Measurements from ENCODE around the gene PPID. TPM values are rescaled to one million over a fixed set of nuclear protein-coding genes. Genes with fewer than 3 reads are reported as not detected.

The PPID gene
- total RNA-seq, 1 experiment from 2014 or later, result 43.3 TPM

DNA sequence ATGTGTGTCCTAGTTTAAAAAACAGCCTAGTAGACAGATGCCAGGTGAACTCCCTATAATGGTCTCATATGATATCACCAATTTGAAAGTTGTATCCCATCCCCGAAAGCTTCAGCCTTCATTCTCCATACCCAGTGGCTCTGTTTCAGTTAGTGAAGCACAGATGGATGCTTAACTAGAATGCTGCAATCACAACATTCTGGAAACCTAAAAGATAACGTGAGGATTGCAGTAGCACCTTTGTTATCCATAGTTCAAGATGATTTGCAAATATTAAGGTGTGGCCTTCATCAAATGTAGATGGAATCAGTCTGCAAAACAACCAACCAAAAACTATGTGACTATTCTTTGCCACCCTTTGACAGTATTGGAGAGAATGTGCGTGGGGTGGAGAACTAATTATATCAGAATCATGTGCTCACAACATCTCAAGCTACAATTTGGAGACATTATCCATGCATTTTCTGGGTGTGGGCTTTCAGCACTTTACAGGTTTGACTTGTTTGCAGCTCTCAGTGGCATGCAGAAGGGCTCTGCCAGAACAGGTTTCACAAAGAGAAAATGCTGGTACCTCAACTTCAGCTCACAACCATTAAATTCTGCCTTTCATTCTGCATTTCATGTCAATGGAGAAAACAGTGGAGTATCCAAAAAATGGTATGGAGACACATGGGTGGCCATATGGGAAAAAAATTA, 18.3 kb upstream of the PPID start:
- ATAC-seq, result no peak
- no TSS peak for BruUV-seq (replicated peaks)

DNA sequence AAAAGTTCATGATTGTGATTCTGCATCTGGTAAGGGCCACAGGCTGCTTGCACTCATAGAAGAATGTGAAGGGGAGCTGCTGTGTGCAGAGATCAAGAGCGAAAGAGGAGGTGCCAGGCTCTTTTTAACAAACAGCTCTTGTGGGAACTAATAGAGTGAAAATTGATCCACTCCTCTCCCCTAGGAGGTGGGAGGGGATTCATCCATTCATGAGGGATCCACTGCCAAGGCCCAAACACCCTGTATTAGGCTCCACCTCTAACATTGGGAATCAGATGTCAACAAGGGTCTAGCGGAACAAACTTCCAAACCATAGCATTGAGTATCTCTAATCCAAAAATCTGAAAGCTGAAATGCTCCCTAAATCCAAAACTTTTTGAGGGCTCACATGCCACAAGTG, 16.4 kb upstream of the PPID start:
- no peak for DNase-seq
- Histone ChIP-seq H3K9me3 (ENCODE audit: low read length) (no peaks in the 10 kb centered on the region), H3K4me1 (ENCODE audit: insufficient read depth, low read length) (no peaks in the 10 kb centered on the region), H3K36me3 (ENCODE audit: low read depth, low read length) (no peaks in the 10 kb centered on the region), H2AFZ (ENCODE audit: low read length) (no peak overlapping the region), H4K20me1 (ENCODE audit: low read length) (no peaks in the 10 kb centered on the region), H3K79me2 (ENCODE audit: low read length) (no peaks in the 10 kb centered on the region), H3F3A (ENCODE audit: low read length, unreplicated experiment) (no peaks in the 10 kb centered on the region), H3K27ac (ENCODE audit: low read length) (no peak overlapping the region), H3K4me3 (ENCODE audit: low read length) (no peak overlapping the region), H3K27me3 (ENCODE audit: low read length) (no peaks in the 10 kb centered on the region), H3K9ac (ENCODE audit: low read length) (no peak overlapping the region), H3K9me2 (replicated peaks; ENCODE audit: low read length) (no peaks in the 10 kb centered on the region), H3K4me2 (ENCODE audit: low read length) (no peak overlapping the region)
- intact Hi-C loops (cut with micrococcal nuclease), result loop anchor here (10.0 kb wide), 1 partner anchor 715 kb away; no protein-coding TSS in a partner anchor
- BruUV-seq (replicated peaks), result no TSS peak
- no peak for ATAC-seq
- TF ChIP-seq EZH2phosphoT487 (IDR thresholded peaks at IDR 0.05; ENCODE audit: borderline replicate concordance, low read length), result no peak
- TF ChIP-seq EZH2 (IDR thresholded peaks at IDR 0.05; ENCODE audit: low read length, unreplicated experiment), result no peak
- TF ChIP-seq, protein P1, sequence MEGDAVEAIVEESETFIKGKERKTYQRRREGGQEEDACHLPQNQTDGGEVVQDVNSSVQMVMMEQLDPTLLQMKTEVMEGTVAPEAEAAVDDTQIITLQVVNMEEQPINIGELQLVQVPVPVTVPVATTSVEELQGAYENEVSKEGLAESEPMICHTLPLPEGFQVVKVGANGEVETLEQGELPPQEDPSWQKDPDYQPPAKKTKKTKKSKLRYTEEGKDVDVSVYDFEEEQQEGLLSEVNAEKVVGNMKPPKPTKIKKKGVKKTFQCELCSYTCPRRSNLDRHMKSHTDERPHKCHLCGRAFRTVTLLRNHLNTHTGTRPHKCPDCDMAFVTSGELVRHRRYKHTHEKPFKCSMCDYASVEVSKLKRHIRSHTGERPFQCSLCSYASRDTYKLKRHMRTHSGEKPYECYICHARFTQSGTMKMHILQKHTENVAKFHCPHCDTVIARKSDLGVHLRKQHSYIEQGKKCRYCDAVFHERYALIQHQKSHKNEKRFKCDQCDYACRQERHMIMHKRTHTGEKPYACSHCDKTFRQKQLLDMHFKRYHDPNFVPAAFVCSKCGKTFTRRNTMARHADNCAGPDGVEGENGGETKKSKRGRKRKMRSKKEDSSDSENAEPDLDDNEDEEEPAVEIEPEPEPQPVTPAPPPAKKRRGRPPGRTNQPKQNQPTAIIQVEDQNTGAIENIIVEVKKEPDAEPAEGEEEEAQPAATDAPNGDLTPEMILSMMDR (conservative IDR thresholded peaks at IDR 0.05; ENCODE audit: low read depth, low read length), result no peak
- POLR2A ChIA-PET (ENCODE audit: unreplicated experiment), result no interaction called here
- CTCF ChIA-PET, result no interaction called here

More for the DNA sequence above, 18.3 kb upstream of the PPID start:
- H3K4me2 ChIP-seq (ENCODE audit: low read length), result no peak overlapping the region
- intact Hi-C loops (cut with micrococcal nuclease), result no loop called here
- no peaks in the 10 kb centered on the region for H3F3A ChIP-seq (ENCODE audit: low read length, unreplicated experiment)
- H3K79me2 ChIP-seq (ENCODE audit: low read length), result no peaks in the 10 kb centered on the region
- no peaks in the 10 kb centered on the region for H4K20me1 ChIP-seq (ENCODE audit: low read length)
- no peaks in the 10 kb centered on the region for H3K36me3 ChIP-seq (ENCODE audit: low read depth, low read length)
- CTCF ChIA-PET, result no interaction called here
- no peak overlapping the region for H3K4me3 ChIP-seq (ENCODE audit: low read length)
- no peak for DNase-seq
- POLR2A ChIA-PET (ENCODE audit: unreplicated experiment), result no interaction called here
- no peaks in the 10 kb centered on the region for H3K27me3 ChIP-seq (ENCODE audit: low read length)
- H2AFZ ChIP-seq (ENCODE audit: low read length), result no peak overlapping the region
- H3K9me3 ChIP-seq (ENCODE audit: low read length), result no peaks in the 10 kb centered on the region
- H3K9me2 ChIP-seq (replicated peaks; ENCODE audit: low read length), result no peaks in the 10 kb centered on the region
- H3K9ac ChIP-seq (ENCODE audit: low read length), result no peak overlapping the region
- no peak for TF ChIP-seq EZH2phosphoT487 (IDR thresholded peaks at IDR 0.05; ENCODE audit: borderline replicate concordance, low read length)
- H3K27ac ChIP-seq (ENCODE audit: low read length), result no peak overlapping the region
- no peaks in the 10 kb centered on the region for H3K4me1 ChIP-seq (ENCODE audit: insufficient read depth, low read length)

DNA sequence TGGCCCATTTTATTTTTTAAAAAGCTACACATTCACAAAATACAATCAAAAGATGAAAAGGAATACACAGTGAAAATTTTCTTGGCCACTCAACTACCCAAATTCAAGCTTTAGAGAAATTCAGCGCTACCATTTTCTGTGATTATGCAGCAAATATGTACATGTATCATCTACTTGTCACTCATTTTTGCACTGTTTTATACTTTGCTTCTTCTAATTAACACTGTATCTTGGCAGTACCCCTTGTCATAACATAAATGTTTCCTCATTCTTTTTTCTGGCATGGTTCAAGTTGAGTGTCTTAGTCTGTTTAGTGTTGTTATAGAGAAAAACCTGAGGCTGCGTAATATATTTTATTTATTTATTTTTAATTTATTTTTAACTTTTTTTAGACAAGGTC, 15.7 kb upstream of the PPID start:
- H3K4me1 ChIP-seq (ENCODE audit: insufficient read depth, low read length), result no peaks in the 10 kb centered on the region
- no peak overlapping the region for H3K4me3 ChIP-seq (ENCODE audit: low read length)
- no peak overlapping the region for H2AFZ ChIP-seq (ENCODE audit: low read length)
- no peaks in the 10 kb centered on the region for H3K9me3 ChIP-seq (ENCODE audit: low read length)
- no peaks in the 10 kb centered on the region for H3K79me2 ChIP-seq (ENCODE audit: low read length)
- intact Hi-C loops (cut with micrococcal nuclease), result loop anchor here (10.0 kb wide), 1 partner anchor 716 kb away; no protein-coding TSS in a partner anchor
- CTCF ChIA-PET, result no interaction called here
- H3K4me2 ChIP-seq (ENCODE audit: low read length), result no peak overlapping the region
- H4K20me1 ChIP-seq (ENCODE audit: low read length), result no peaks in the 10 kb centered on the region
- H3K9ac ChIP-seq (ENCODE audit: low read length), result no peak overlapping the region
- H3F3A ChIP-seq (ENCODE audit: low read length, unreplicated experiment), result no peaks in the 10 kb centered on the region
- POLR2A ChIA-PET (ENCODE audit: unreplicated experiment), result no interaction called here
- TF ChIP-seq, protein P1 (conservative IDR thresholded peaks at IDR 0.05; ENCODE audit: low read depth, low read length), result no peak
- TF ChIP-seq EZH2phosphoT487 (IDR thresholded peaks at IDR 0.05; ENCODE audit: borderline replicate concordance, low read length) (no peak), EZH2 (IDR thresholded peaks at IDR 0.05; ENCODE audit: low read length, unreplicated experiment) (no peak)
- BruUV-seq (replicated peaks), result no TSS peak
- no peak for DNase-seq
- H3K27me3 ChIP-seq (ENCODE audit: low read length), result no peaks in the 10 kb centered on the region
- H3K36me3 ChIP-seq (ENCODE audit: low read depth, low read length), result no peaks in the 10 kb centered on the region
- no peak for ATAC-seq
- no peaks in the 10 kb centered on the region for H3K9me2 ChIP-seq (replicated peaks; ENCODE audit: low read length)
- H3K27ac ChIP-seq (ENCODE audit: low read length), result no peak overlapping the region

All from PC-3 (cell line).